ENCODE results near the gene CPLANE1.
"Not testable (repeated sequence)": the region's sequence is repeated elsewhere in the genome, so short reads cannot be mapped to it uniquely, and the experiment has no call there.

The CPLANE1 gene

DNA sequence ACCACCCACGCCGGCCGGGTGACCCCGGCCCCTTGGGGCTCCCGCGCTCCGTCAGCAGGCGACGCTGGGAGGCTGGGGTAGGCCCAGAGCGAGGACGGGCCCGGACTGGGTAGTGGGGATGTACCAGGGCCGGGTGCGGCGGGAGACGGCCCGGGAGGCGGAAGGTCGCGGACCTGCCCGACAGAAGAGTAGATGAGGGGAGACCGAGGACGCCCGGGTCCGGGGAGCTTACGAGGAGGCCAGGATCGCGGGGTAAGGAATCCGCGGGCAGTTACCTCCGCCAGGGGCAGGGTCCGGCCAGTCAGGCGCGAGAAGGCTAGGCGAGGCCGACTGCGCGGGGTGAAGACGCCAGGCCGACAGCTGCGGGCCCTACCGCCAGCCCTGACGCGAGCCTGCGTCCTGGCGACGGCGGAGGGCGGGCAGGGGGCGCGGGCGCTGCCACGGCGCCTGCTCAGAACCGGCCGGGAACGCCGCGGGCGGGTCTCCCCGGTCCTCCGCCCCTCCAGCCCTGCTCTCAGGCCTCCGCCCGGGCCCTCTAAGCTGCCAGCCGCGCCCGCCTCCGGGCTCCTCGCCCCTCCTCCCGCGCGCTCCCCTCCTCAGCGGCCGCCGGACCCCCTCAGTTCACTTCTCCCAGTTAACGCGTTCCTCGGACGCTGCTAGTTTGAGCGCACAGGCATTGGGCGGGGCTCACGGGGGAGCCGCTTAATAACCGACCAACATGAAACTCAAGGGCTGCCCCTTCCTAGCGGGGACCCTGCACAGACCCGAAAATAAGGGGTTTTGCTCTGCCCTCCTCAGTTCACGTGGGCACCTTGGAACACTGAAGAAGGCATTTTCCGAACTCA is at the start of gene CPLANE1:
CPLANE1 (minus strand) TSS at position 407 of the 845 bp plus-strand sequence. CDS start 1,678 bp downstream, outside the sequence.
- DNase-seq (ENCODE audit: low read depth): peak; percentile 24

DNA sequence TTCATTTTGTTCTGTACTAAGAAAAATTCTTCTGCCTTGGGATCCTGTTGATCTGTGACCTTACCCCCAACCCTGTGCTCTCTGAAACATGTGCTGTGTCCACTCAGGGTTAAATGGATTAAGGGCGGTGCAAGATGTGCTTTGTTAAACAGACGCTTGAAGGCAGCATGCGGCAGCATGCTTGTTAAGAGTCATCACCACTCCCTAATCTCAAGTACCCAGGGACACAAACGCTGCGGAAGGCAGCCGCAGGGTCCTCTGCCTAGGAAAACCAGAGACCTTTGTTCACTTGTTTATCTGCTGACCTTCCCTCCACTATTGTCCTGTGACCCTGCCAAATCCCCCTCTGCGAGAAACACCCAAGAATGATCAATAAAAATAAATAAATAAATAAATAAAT is 47.1 kb upstream of the CPLANE1 start:
- not testable (repeated sequence) for DNase-seq (ENCODE audit: low read depth)

DNA sequence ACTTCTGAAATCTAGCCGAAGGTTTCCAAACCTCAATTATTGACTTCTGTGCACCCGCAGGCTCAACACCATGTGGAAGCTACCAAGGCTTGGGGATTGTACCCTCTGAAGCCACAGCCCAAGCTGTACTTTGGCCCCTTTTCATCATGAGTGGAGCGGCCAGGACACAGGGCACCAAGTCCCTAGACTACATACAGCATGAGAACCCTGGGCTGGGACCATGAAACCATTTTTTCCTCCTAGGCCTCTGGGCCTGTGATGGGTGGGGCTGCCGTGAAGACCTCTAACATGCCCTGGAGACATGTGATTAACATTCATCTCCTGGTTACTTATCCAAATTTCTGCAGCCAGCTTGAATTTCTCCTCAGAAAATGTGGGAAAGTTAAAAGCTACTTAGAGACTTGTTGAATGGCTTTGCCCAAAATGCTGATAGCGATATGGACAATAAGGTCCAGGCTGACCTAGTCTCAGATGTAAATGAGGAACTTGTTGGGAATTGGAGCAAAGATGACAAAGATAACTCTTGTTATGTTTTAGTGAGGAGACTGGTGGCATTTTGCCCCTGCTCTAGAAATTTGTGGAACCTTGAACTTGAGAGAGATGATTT is 34.1 kb upstream of the CPLANE1 start:
- no peak for DNase-seq (ENCODE audit: low read depth)

DNA sequence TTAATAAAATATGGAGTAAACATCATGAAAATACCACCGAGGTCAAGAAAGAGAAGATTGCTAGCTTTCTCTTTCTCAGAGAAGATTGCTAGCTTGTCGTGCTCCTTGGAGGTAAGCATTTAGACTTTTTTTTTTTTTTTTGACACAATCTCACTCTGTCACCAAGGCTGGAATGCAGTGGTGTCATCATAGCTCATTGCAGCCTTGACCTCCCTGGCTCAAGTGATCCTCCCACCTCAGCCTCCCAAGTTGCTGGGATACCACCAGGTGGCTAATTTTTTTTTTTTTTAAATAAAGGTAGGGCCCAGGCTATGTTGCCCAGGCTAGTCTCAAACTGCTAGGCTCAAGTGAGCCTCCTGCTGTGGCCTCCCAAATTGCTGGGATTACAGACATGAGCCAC is 26.3 kb upstream of the CPLANE1 start:
- DNase-seq (ENCODE audit: low read depth): no peak

DNA sequence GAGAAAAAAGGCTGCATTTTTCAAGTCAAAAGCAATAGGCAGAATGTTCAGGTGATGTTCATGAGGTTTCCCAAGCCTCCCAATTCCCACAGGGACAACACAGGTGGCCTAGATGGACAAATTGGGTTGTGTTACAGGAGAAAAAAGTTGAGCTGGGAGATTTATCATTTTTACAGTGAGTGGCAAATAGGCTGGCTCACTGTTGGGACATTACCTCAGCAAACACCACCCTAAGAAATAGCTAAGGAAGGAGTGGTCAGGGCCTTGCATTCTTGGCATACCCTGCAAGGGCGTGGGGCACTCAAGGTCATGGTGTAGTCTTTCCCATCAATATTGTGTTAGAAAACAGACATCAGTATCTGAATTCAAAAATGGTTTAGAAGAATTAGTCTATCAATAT is 23.3 kb upstream of the CPLANE1 start:
- no peak for DNase-seq (ENCODE audit: low read depth)

DNA sequence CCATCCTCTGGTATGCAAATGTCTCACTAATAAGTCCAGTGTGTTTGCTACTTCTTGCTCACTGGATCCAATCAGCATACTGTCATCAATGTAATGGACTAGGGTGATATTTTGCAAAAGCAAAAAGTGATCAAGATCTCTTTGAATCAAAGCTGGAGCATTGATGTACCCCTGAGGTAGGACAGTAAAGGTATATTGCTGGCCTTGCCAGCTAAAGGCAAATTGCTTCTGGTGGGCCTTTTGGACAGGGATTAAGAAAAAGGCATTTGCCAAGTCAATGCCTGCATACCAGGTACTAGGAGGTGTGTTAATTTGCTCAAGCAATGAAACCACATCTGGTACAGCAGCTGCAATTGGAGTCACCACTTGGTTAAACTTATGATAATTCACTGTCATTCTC is 18.9 kb upstream of the CPLANE1 start:
- DNase-seq (ENCODE audit: low read depth): not testable (repeated sequence)

DNA sequence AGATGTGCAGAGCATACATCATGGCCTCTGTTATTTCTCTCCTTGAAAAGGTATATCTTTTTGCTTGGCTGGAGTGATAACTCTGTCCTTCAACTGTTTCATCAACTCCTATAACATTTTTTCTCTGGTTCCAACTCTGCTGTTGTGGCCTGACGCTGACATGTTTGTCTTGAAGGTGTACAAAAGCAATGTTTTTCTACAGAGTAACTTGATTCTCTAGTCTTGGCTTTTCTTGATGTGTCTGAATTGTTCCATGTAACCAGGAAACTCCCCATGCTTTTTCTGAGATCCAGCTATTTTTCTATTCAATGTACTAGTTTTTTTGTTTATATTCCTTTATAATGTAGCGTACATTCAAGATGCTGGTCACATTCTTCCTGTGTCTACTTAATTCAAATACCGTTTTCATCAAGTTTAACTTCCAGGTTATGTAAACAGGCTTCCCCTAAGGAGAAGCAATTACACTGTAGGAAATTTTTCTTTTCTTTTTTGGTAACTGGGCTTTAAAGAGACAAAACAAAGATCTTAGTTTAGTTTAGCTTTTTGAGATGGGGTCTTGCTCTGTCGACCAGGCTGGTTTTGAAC is 6.7 kb upstream of the CPLANE1 start:
- no peak for DNase-seq (ENCODE audit: low read depth)

DNA sequence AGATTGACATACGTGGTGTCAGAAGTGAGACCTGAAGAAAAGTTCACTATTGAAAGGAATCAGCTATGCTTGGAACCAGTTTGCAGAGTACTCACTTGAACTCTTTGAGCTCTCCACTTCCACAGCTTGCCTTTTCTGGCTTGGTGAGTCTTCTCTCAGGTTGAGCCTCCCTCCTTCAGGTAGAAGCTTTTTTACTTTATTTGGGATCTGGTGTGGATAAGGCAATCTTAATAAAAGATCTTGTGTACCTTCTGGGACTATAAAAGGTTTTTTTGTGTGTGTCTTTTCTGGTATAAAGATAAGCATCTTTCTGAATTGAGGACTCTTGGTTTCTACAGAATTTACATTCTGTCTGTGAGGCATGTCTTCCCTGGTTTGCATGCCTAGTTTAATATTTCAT is 5.4 kb upstream of the CPLANE1 start:
- no peak for DNase-seq (ENCODE audit: low read depth)

DNA sequence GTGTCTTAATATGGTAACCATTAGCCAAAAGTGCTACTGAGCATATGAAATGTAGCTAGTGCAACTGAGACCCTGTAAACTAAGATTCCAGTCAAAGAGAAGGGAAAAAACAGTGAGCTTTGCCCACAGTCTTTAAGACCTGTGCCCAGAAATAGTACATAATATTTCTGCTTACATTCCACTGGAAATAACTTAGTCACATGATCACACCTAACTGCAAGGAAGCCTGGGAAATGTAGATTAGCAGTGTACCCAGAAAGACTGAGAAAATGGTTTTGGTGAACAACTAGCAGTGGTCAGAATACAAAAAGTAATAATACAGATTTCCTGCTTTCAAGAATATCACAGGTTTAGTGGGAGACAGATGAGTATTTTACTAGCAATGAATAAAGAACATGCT is 2.5 kb upstream of the CPLANE1 start:
- DNase-seq (ENCODE audit: low read depth): no peak

DNA sequence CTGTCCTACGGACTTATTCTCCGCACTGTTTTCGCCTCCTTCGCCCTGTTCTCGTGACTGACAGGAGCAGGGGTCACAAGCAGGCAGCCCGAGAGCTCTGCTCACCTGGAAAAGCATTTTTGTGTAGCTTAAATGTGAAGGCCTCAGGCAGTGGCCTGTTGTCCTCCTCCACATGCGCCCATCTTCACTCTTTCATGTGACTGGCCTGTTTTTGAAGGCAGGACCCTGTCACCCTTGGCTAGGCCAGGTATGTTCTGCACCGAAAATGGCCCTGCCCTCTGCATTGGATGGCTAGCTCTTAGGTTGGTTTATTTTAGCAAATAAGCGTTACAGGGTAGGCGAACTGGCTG is 614 bp upstream of the CPLANE1 start:
- DNase-seq (ENCODE audit: low read depth): no peak

DNA sequence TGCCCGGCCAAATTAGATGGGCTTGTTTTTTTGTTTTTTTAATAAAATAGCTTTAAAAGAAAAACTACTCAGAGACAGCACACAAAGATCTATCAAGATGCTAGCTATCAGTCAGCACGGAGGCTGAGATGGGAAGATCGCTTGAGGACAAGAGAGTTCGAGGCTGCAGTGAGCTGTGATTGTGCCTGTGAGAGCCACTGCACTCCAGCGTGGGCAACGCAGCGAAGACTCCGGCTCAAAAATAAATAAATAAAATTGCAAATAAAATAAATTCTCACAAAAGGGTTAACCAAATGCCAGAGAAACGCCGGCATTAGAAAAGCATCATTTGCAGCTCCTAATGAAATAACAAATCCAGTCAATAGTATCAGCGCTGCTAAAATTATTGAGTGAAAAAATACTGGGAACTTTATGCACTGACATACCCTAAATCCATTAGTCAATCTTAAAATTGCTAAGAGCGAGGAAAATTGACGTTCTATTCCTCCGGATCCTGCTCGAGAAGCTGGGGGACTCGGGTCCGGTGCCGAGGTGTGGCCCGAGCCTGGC is 681 bp downstream of the CPLANE1 start:
- no peak for DNase-seq (ENCODE audit: low read depth)

DNA sequence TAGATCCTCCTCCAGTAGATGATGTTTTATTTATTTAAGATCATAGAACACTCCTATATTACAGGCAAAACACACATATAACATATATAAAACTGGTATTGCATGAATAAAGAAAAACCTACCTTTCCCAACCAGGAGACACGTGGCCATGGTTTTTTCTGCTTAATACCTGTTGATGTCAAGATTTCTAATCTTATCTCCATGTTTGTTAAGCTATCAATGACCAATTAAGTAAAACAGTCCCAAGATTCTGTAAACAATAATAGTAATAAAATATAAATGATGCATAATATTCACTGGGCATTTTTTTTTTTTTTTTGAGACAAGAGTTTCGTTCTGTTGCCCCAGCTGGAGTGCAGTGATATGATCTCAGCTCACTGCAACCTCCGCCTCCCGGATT is 1.7 kb downstream of the CPLANE1 start:
- no peak for DNase-seq (ENCODE audit: low read depth)

DNA sequence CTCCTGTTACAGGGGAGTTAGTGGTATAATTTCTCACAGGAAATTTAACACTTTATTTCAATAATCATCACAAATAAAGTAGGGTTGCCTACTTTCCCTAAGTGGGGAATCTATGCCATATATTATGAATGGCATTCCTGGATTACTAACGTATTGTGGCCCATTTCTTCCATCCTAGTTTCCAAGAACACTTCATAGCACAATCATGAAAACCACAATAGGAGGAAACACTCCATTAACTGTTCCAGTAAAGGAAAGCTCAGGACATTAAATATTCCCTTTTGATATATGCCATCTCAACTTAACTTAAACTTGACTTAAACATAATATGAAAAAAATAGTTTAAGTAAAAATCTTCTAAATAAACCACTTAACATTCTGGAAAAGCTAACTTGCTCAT is 2.1 kb downstream of the CPLANE1 start:
- DNase-seq (ENCODE audit: low read depth): no peak

DNA sequence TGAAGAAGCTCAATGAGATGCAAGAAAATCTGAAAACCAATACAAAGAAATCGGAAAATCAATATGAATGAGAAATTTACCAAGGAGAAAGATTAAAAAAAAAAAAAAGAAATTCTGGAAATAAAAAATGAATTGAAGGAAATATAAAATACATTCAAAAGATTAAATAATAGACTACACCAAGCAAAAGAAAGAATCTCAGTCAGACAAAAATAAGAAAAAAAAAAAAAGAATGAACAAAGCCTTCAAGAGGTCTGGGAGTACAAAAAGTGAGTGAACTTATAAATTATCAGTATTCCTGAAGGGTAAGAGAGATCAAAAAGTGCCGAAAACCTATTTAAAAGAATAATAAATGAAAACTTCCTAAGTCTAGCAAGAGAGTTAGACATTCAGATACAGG is 14.9 kb downstream of the CPLANE1 start:
- no peak for DNase-seq (ENCODE audit: low read depth)

DNA sequence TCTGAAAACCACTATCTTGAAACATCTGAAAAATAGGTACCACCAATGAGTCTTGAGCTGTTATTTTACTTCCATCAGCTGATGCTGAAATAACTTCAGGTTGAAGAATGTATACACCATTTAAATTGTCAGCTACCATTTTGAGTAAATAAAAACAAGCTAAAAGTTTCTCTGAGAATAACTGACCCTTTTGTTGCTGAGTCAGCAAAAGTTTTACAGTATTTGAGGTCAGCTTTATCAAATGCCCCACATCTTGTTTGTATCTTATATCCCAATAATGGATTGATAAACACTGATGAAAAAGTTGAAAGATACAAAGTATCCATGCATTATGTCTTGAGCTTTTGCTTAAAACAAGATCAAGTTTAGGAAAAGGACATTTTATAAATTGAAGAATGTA is 22.8 kb downstream of the CPLANE1 start:
- DNase-seq (ENCODE audit: low read depth): no peak

DNA sequence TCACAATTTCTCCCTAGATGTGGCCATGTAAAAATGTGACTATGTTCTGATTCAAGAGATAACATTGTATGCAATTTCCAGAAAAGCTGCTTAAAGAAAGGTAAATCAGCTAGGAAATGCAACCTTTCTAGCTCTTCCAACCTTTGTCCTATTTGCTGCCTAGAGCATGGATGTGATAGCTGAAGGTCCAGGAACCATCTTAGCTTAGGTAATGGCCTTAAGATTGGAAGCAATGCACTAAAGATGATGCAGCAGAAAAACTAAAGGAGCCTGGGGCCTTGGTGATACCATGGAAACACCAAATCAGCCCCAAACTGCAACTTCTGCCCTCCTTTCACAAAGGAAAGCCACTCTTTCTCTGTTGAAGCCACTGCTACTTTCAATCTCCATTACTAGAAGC is 27.0 kb downstream of the CPLANE1 start:
- no peak for DNase-seq (ENCODE audit: low read depth)

DNA sequence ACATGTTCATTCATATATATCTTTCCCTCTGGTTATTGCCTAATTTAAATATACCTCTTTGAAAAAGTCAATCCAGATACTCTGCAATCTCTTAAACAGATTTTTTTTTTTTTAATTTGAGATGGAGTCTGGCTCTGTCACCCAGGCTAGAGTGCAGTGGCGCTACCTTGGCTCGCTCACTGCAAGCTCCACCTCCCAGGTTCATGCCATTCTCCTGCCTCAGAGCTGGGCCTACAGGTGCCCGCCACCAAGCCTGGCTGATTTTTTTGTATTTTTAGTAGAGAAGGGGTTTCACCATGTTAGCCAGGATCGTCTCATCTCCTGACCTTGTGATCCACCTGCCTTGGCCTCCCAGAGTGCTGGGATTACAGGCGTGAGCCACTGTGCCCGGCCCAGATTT is 28.8 kb downstream of the CPLANE1 start:
- DNase-seq (ENCODE audit: low read depth): not testable (repeated sequence)

DNA sequence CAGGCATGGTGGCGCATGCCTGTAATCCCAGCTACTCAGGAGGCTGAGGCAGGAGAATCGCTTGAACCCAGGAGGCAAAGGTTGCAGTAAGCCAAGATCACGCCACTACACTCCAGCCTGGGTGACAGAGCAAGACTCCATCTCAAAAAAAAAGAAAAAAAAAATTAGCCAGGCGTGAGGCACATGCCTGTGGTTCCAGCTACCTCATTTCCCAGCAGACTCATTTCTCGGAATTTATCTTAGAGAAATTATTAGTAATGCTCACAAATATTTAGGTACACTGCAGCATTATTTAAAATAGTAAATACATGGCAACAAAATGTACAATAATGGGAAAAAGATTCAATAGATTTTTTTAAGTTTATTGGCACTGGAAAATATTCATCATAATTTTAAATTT is 29.8 kb downstream of the CPLANE1 start:
- not testable (repeated sequence) for DNase-seq (ENCODE audit: low read depth)

DNA sequence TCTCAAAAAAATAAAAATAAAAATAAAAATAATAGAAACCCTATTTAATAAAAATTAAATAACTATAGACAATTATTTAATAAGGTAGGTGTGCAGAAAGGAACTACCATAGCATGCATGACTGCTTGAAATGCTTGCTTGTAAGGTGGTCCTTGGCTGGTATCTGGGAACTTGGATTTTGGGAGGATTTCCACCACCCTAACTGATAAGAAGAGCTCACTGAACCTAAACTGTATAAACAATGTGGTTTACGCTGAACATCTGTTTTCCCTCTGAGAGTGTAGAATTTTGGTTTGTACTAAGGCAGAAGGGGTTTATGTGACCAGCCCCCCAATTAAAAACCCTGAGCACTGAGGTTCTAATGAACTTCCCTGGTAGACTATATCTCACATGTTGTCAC is 31.2 kb downstream of the CPLANE1 start:
- DNase-seq (ENCODE audit: low read depth): no peak

DNA sequence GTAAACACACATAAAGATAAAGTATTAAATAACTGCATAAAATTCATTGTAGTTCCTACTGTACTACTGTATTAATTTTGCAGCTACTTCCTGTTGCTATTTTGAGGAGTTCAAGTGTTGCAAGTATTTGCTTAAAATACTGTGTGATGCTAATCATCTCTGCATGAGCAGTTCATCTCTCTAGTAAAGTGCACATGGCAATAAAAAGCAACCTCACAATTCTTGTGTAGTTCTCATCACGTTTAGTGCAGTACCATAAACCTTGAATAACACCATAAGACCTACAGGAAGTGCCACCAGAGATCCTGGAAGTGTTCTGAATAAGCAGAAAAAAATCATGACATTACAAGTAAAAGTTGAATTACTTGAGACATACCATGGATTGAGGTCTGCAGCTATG is 34.6 kb downstream of the CPLANE1 start:
- no peak for DNase-seq (ENCODE audit: low read depth)

DNA sequence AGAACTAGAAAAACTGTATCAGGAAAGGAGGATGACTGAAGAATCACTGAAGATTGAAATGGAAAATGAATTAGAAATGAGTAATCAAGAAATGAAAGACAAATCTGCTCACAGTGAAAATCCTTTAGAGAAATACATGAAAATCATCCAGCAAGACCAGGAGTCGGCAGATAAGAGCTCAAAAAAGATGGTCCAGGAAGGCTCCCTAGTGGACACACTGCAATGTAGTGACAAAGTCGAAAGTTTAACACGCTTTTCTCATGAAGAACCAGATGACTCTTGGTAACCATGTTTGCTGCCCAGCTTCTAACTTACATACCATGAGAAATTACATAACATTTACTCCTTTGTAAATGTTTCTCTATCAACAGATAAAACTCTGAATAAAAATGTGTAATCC is 37.1 kb downstream of the CPLANE1 start:
- DNase-seq (ENCODE audit: low read depth): no peak

DNA sequence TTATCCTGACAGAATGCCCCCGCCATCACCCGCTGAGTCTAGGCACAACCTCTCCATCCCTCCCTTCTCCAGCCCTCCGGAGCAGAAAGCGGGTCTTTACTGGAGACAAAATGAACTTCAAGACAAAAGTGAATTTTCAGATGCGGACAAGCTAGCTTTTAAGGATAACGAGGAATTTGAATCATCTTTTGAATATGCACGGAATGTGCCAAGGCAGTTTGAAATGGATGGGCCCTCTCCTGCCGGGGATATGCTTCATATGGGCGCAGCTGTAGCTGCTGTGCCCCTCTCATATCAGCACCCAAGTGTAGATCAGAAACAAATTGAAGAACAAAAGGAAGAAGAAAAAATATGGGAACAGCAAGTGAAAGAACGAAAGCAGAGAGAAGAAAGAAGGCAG is 37.5 kb downstream of the CPLANE1 start:
- no peak for DNase-seq (ENCODE audit: low read depth)
